Fibroblast of pulmonary artery (primary cell): ENCODE data around the gene MON2.
"Not testable (repeated sequence)": the region's sequence is repeated elsewhere in the genome, so short reads cannot be mapped to it uniquely, and the experiment has no call there.

Source experiments
- DNase-seq: peaks from one replicate; pipeline ENCODE4 v3.0.0-alpha.2; 2010; ENCODE audit warnings: low read depth
- H3K4me3 ChIP-seq: replicated peaks from 2 replicates; pipeline ENCODE4 v1.5.1; 2011; ENCODE audit warnings: low read depth, mild to moderate bottlenecking, control low read depth, low read length, moderate library complexity
- TF ChIP-seq, protein P1 (sequence below): IDR thresholded peaks from 2 replicates; pipeline ENCODE4 v1.5.1; 2011; ENCODE audit warnings: mild to moderate bottlenecking, control low read depth, low read length, inconsistent platforms; ENCODE audit errors: missing control alignments

The MON2 gene

DNA sequence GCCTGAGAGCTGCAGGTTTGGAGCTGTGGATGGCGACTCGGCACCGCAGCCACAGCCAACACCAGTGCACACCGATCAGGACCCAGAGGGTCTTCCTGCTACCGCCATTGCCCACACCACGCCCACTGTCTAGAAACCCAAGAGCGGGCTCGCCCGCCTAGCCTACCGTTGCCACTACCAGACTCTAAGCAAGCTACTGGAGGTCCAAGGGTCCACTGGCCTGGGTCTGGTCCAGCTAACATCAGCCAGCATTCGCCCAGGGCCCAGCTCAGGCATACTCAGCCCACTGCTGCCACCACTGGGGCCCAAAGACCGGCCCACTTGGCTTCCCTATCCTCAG, 30.5 kb upstream of the MON2 start:
- DNase-seq: no peak

DNA sequence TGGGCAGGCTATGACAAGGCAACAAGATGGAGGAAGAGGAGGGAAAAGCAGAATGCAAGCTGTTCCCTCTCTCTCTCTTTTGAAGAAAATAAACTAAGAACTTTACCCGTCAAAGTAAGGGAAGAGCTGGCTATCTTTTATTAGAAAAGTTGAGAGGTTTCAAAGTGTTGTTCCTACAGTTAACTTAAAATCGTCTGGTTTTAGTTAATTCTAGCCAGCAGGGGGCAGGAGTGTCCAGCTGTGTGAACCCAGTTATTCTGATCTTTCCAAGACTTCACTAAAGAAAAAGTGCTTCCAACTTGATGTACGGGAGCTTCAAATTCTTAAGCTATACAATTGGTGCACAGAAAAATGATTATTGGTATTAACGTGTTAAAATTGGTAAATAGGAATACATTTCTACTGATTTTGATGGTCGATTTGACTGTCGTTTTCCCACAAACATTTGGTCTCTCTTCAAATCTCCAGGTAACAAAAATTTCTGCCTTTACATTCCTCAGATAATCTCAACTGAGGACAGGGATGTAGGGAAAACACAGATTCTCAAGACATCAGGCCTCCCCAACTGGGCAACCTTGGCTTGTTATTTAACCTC, 28.4 kb upstream of the MON2 start:
- TF ChIP-seq, protein P1, sequence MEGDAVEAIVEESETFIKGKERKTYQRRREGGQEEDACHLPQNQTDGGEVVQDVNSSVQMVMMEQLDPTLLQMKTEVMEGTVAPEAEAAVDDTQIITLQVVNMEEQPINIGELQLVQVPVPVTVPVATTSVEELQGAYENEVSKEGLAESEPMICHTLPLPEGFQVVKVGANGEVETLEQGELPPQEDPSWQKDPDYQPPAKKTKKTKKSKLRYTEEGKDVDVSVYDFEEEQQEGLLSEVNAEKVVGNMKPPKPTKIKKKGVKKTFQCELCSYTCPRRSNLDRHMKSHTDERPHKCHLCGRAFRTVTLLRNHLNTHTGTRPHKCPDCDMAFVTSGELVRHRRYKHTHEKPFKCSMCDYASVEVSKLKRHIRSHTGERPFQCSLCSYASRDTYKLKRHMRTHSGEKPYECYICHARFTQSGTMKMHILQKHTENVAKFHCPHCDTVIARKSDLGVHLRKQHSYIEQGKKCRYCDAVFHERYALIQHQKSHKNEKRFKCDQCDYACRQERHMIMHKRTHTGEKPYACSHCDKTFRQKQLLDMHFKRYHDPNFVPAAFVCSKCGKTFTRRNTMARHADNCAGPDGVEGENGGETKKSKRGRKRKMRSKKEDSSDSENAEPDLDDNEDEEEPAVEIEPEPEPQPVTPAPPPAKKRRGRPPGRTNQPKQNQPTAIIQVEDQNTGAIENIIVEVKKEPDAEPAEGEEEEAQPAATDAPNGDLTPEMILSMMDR: peak; percentile 64
- DNase-seq: peak; percentile 76

More for the DNA sequence above, 30.5 kb upstream of the MON2 start:
- TF ChIP-seq, protein P1: no peak
- no peak overlapping the region for H3K4me3 ChIP-seq

GRCh38 chr12:62446754-62447452, 19.7 kb upstream of the MON2 start:
- no peak for DNase-seq
- no peak overlapping the region for H3K4me3 ChIP-seq
- TF ChIP-seq, protein P1: no peak

More for the DNA sequence above, 28.4 kb upstream of the MON2 start:
- H3K4me3 ChIP-seq: no peak overlapping the region

DNA sequence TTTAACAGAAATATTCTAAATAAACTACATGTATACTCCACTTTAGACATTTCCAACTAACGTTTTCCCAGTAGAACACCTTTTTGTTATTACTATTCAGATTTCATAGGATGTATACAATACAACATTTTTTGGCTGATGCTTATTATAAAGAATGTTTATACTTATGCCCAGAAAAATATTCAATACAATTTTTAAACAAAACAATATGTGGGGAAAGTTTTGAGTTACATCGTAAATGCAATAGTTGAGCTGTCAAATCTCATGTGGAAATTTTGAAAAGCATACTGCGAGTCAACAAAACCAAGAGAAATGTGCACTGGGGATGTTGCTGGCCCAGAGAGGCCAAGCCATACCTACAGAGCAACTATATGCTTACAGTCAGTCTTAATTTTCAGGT, 18.2 kb upstream of the MON2 start:
- TF ChIP-seq, protein P1: no peak
- no peak overlapping the region for H3K4me3 ChIP-seq
- DNase-seq: no peak

DNA sequence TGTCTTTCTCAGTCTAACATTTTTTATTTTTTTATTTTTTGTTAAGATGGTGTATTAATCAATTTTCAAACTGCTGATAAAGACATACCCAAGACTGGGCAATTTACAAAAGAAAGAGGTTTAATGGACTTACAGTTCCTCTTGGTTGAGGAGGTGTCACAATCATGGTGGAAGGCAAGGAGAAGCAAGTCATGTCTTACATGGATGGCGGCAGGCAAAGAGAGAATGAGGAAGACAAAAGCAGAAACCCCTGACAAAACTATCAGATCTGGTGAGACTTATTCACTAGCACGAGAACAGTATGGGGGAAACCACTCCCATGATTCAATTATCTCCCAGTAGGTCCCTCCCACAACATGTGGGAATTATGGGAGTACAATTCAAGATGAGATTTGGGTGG, 11.2 kb upstream of the MON2 start:
- DNase-seq: not testable (repeated sequence)

DNA sequence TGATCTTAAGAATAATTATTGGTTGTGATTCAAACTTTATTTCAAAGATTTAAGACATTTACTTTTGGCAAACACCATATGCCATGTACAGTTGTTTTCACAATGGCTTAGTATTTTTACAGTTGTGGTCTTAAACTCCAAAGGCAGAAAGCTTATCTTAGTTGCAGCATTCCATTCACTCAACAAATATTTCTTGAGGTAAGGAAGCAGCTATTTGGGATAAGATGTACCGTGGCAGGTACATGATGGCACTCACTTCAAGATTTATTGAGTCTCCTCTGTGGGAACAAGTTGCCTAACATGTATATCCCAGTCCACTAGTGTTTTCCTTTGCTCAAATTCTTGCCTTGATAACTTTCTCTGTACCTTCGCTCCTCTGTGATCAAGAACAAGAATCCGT, 8.0 kb upstream of the MON2 start:
- H3K4me3 ChIP-seq: no peak overlapping the region
- TF ChIP-seq, protein P1: no peak
- DNase-seq: no peak

More for the DNA sequence above, 11.2 kb upstream of the MON2 start:
- H3K4me3 ChIP-seq: not testable (repeated sequence)

GRCh38 chr12:62459976-62460375, 6.7 kb upstream of the MON2 start:
- no peak for DNase-seq
- H3K4me3 ChIP-seq: no peak overlapping the region
- TF ChIP-seq, protein P1: no peak

- DNase-seq, H3K4me3 ChIP-seq: not testable (repeated sequence)
Measured at GRCh38 chr12:62461171-62461837, 5.3 kb upstream of the MON2 start.

GRCh38 chr12:62463252-62463651, 3.4 kb upstream of the MON2 start:
- DNase-seq, H3K4me3 ChIP-seq: not testable (repeated sequence)
